ENCODE data around the gene ACTN1.

GRCh38 chr14:68854421-68854820, 124.7 kb downstream of the ACTN1 start:
- TF ChIP-seq, protein P1, sequence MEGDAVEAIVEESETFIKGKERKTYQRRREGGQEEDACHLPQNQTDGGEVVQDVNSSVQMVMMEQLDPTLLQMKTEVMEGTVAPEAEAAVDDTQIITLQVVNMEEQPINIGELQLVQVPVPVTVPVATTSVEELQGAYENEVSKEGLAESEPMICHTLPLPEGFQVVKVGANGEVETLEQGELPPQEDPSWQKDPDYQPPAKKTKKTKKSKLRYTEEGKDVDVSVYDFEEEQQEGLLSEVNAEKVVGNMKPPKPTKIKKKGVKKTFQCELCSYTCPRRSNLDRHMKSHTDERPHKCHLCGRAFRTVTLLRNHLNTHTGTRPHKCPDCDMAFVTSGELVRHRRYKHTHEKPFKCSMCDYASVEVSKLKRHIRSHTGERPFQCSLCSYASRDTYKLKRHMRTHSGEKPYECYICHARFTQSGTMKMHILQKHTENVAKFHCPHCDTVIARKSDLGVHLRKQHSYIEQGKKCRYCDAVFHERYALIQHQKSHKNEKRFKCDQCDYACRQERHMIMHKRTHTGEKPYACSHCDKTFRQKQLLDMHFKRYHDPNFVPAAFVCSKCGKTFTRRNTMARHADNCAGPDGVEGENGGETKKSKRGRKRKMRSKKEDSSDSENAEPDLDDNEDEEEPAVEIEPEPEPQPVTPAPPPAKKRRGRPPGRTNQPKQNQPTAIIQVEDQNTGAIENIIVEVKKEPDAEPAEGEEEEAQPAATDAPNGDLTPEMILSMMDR (IDR thresholded peaks at IDR 0.05 in 4 of 5, conservative IDR thresholded peaks at IDR 0.05 in 1 of 5), result no peak
- no peak for TF ChIP-seq POLR2A (IDR thresholded peaks at IDR 0.05)
